ENCODE measurements around the gene PREB.

PREB gene

DNA sequence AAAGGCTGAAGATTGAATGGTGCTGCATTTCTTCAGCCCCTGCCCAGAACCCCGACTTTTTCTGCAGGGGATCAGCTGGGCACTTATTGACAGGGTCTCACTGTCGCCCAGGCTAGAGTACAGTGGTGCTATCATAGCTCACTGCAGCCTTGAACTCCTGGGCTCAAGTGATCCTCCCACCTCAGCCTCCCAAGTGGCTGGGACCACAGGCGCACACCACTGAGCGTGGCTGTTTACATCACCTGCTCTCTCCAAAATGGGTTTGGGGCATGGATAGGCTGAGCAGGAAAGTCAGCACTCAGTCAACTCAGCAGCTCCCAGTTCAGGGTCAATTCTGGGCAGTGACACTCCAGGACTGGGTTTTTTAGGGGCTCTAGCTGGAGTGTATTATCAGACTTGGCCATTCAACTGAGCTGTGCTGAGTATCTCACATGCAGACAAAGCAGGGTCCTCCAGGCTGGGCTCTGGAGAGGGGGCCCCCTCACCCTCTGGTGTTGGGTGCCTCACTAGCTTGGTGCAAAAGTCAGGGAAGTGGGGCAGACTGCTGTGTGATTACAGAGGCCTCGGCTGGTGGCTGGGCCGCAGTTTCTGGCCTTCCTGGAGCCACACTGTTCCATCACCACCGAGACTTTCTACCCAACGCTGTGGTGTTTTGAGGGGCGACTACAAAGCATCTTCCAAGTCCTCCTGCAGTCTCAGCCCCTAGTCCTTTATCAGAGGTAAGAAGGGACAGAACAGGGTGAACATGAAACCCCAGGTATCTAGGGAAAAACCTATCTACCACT is 6.4 kb downstream of the PREB start:
- TF ChIP-seq FOXP2 (optimal IDR thresholded peaks at IDR 0.05; ENCODE audit: borderline replicate concordance, extremely low read depth, extremely low read length, insufficient read depth) (no peak), SIN3A (IDR thresholded peaks at IDR 0.05; ENCODE audit: borderline replicate concordance, insufficient read depth, low read length) (no peak), POLR2AphosphoS5 (IDR thresholded peaks at IDR 0.05; ENCODE audit: low read depth, low read length) (no peak), TAF1 (IDR thresholded peaks at IDR 0.05; ENCODE audit: borderline replicate concordance, insufficient read depth, low read length) (no peak)
- TF ChIP-seq, protein P1, sequence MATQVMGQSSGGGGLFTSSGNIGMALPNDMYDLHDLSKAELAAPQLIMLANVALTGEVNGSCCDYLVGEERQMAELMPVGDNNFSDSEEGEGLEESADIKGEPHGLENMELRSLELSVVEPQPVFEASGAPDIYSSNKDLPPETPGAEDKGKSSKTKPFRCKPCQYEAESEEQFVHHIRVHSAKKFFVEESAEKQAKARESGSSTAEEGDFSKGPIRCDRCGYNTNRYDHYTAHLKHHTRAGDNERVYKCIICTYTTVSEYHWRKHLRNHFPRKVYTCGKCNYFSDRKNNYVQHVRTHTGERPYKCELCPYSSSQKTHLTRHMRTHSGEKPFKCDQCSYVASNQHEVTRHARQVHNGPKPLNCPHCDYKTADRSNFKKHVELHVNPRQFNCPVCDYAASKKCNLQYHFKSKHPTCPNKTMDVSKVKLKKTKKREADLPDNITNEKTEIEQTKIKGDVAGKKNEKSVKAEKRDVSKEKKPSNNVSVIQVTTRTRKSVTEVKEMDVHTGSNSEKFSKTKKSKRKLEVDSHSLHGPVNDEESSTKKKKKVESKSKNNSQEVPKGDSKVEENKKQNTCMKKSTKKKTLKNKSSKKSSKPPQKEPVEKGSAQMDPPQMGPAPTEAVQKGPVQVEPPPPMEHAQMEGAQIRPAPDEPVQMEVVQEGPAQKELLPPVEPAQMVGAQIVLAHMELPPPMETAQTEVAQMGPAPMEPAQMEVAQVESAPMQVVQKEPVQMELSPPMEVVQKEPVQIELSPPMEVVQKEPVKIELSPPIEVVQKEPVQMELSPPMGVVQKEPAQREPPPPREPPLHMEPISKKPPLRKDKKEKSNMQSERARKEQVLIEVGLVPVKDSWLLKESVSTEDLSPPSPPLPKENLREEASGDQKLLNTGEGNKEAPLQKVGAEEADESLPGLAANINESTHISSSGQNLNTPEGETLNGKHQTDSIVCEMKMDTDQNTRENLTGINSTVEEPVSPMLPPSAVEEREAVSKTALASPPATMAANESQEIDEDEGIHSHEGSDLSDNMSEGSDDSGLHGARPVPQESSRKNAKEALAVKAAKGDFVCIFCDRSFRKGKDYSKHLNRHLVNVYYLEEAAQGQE (IDR thresholded peaks at IDR 0.05; ENCODE audit: insufficient read depth in 1 of 2, low read depth in 2 of 2, low read length in 2 of 2): no peak

DNA sequence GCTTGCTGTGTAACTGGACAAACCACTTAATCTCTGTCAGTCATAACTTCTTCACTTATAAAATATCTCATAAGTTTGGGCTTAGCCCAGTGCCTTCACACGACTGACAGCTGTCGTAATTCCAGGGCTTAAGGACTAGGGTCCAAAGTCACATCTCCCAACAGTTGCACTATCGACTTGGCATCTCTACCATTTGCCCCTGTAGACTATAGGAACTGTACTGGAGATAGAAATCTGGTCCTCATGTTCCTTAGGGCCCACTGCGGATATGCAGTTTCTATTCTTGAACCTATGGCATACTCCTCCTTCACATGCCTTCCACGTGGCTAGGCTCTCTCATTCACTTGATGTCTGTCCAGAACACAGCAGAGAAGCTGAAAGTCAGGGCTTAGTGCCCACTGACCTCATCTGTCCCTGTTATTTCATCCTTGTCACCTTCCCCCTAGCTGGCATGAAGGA is 8.2 kb downstream of the PREB start:
- no peak for TF ChIP-seq POLR2AphosphoS5 (IDR thresholded peaks at IDR 0.05; ENCODE audit: low read depth, low read length)
- TF ChIP-seq, protein P1 (IDR thresholded peaks at IDR 0.05; ENCODE audit: insufficient read depth in 1 of 2, low read depth in 2 of 2, low read length in 2 of 2): no peak

- TF ChIP-seq, protein P1 (IDR thresholded peaks at IDR 0.05; ENCODE audit: insufficient read depth in 1 of 2, low read depth in 2 of 2, low read length in 2 of 2): no peak
- TF ChIP-seq POLR2AphosphoS5 (IDR thresholded peaks at IDR 0.05; ENCODE audit: low read depth, low read length): no peak
- TF ChIP-seq TAF1 (IDR thresholded peaks at IDR 0.05; ENCODE audit: borderline replicate concordance, insufficient read depth, low read length): no peak
- no peak for TF ChIP-seq FOXP2 (optimal IDR thresholded peaks at IDR 0.05; ENCODE audit: borderline replicate concordance, extremely low read depth, extremely low read length, insufficient read depth)
- TF ChIP-seq SIN3A (IDR thresholded peaks at IDR 0.05; ENCODE audit: borderline replicate concordance, insufficient read depth, low read length): no peak
Measured at GRCh38 chr2:27125104-27125503, 9.3 kb downstream of the PREB start.

- TF ChIP-seq TAF1 (IDR thresholded peaks at IDR 0.05; ENCODE audit: borderline replicate concordance, insufficient read depth, low read length) (no peak), SIN3A (IDR thresholded peaks at IDR 0.05; ENCODE audit: borderline replicate concordance, insufficient read depth, low read length) (no peak), FOXP2 (optimal IDR thresholded peaks at IDR 0.05; ENCODE audit: borderline replicate concordance, extremely low read depth, extremely low read length, insufficient read depth) (peak; percentile 25)
- TF ChIP-seq, protein P1 (IDR thresholded peaks at IDR 0.05; ENCODE audit: insufficient read depth in 1 of 2, low read depth in 2 of 2, low read length in 2 of 2): no peak
Measured at GRCh38 chr2:27123302-27124150, 10.9 kb downstream of the PREB start, which contains the start of gene ABHD1. Gene ABHD1, plus strand, starts transcription at chr2:27123815. Its CDS starts 134 bp downstream, at chr2:27123949.

All from PFSK-1 (cell line).